Measurements from ENCODE around the gene HIPK1.
A peak's percentile ranks its signal among the peaks of the same experiment; 100 is the strongest.

HIPK1 gene

DNA sequence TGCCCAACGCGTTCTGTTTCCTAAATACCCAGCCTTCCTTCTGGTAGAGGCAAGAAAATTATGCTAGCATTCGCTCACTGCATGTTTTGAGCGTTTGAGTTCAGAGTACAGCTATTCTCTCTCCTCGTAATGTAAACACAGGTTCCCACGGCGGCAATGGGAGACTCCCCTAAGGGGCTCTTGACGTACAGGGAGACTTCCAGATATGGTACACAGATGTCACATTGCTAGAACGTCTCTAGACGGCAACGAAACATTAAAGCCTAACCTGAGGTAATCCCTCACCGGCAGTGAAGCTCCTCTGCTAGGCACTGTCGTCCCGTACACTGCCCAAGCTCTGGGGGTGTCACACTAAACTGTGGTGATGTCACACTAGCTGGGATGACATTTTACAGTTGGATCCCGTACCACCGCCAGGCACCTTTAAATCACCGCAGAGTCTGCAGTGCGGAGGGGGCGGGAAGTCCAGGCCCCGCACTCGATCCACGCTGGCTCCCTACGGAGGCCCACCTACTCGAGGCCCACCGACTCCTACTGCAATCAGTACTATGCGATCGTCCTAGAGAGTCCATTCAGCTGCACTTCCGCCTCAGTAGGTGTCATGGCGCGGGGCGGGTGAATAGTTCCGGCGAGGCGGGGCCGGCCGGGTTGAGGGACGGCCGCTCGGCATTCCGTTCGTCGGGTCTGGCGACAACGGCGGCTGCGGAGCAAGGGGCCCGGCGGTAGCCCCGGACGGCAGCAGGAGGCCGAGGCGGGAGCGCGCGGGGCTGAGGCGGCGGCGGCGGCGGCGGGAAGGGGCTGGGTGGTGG is at the start of gene HIPK1:
Gene HIPK1, plus strand, starts transcription at position 384 of the 809 bp plus-strand sequence.
- TF ChIP-seq GATA1 (IDR thresholded peaks at IDR 0.05; ENCODE audit: low read depth, low read length): no peak
- TF ChIP-seq POLR2A (IDR thresholded peaks at IDR 0.05; ENCODE audit: low read length): peak; percentile 98
- peak; percentile 94 to 97 for DNase-seq

GRCh38 chr1:113879739-113880038 is 49.4 kb upstream of the HIPK1 start:
- TF ChIP-seq GATA1 (IDR thresholded peaks at IDR 0.05; ENCODE audit: low read depth, low read length) (no peak), POLR2A (IDR thresholded peaks at IDR 0.05; ENCODE audit: low read length) (no peak)
- DNase-seq: no peak

- DNase-seq: no peak
- TF ChIP-seq POLR2A (IDR thresholded peaks at IDR 0.05; ENCODE audit: low read length) (no peak), GATA1 (IDR thresholded peaks at IDR 0.05; ENCODE audit: low read depth, low read length) (no peak)
Observed at GRCh38 chr1:113881661-113882060, 47.5 kb upstream of the HIPK1 start.

DNA sequence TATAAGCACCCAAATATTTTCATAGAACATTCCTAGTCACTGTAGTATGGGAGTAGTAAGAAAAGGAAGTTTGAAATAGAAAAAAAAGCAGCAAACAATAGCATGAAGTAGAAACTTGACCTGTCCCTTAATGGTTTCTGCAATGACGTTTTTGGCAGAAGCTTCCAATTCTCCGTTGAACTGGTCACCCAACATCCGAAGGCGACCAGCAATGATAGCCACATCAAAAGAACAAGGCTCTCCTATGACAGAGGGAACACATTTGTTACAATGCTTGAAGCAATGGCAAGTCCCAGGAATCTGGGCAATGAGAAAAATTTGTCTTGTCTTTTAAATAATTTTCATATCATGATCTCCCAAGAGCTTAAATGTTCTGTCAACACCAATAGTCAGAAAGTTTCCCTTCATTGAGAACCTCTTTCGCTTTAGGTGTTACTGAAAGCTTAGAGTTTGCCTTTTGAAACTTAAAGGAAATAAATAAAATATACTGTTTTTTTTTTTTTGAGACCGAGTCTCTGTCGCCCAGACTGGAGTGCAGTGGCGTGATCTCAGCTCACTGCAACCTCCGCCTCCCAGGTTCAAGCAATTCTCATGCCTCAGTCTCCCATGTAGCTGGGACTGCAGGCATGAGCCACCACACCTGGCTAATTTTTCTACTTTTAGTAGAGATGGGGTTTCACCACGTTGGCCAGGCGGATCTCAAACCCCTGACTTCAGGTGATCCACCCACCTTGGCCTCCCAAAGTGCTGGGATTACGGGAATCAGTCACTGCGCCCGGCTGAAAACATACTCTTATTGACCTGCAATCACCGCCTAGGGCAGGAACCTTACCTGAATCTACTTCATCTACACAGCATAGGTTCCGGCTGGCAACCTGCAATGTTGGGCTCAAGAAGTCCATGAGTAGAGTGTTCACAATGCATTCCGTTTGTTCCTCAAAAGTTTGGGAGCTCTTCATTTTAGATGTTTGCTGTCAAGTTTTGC is 42.4 kb upstream of the HIPK1 start:
- DNase-seq: no peak
- TF ChIP-seq GATA1 (IDR thresholded peaks at IDR 0.05; ENCODE audit: low read depth, low read length) (no peak), POLR2A (IDR thresholded peaks at IDR 0.05; ENCODE audit: low read length) (no peak)

- DNase-seq: no peak
- TF ChIP-seq GATA1 (IDR thresholded peaks at IDR 0.05; ENCODE audit: low read depth, low read length) (no peak), POLR2A (IDR thresholded peaks at IDR 0.05; ENCODE audit: low read length) (no peak)
Observed at GRCh38 chr1:113887402-113888175, 41.5 kb upstream of the HIPK1 start, which contains the start of gene BCL2L15. Gene BCL2L15, minus strand, starts transcription at chr1:113887581. Its CDS starts 206 bp downstream, at chr1:113887375.

- TF ChIP-seq GATA1 (IDR thresholded peaks at IDR 0.05; ENCODE audit: low read depth, low read length): no peak
- no peak for TF ChIP-seq POLR2A (IDR thresholded peaks at IDR 0.05; ENCODE audit: low read length)
Observed at GRCh38 chr1:113890816-113891215, 38.3 kb upstream of the HIPK1 start.

GRCh38 chr1:113891631-113892220 is 37.4 kb upstream of the HIPK1 start:
- TF ChIP-seq GATA1 (IDR thresholded peaks at IDR 0.05; ENCODE audit: low read depth, low read length): no peak
- no peak for TF ChIP-seq POLR2A (IDR thresholded peaks at IDR 0.05; ENCODE audit: low read length)
- no peak for DNase-seq

More at GRCh38 chr1:113890816-113891215, 38.3 kb upstream of the HIPK1 start:
- no peak for DNase-seq

- no peak for TF ChIP-seq GATA1 (IDR thresholded peaks at IDR 0.05; ENCODE audit: low read depth, low read length)
- no peak for TF ChIP-seq POLR2A (IDR thresholded peaks at IDR 0.05; ENCODE audit: low read length)
- DNase-seq: no peak
Observed at GRCh38 chr1:113893267-113893666, 35.9 kb upstream of the HIPK1 start.

DNA sequence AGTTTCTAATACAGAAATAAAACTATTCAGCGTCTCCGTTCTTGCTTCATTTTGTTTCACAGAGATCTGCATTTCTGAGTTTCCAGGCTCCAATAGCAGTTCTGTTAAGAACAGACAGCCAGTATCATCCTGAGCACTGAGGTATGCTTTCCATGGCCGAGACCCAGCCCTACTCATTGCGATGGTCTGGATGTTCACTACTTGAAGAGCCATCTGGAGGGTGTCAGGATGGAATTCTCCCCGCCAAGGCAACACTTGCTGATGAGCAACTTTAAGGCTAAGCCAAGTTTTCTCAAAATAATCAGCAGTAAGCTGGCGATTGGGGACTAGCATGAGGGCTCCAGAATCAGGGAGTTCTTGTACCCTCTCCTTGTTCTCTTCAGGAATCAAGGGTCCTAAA is 34.0 kb upstream of the HIPK1 start:
- DNase-seq: no peak
- TF ChIP-seq POLR2A (IDR thresholded peaks at IDR 0.05; ENCODE audit: low read length) (no peak), GATA1 (IDR thresholded peaks at IDR 0.05; ENCODE audit: low read depth, low read length) (no peak)

DNA sequence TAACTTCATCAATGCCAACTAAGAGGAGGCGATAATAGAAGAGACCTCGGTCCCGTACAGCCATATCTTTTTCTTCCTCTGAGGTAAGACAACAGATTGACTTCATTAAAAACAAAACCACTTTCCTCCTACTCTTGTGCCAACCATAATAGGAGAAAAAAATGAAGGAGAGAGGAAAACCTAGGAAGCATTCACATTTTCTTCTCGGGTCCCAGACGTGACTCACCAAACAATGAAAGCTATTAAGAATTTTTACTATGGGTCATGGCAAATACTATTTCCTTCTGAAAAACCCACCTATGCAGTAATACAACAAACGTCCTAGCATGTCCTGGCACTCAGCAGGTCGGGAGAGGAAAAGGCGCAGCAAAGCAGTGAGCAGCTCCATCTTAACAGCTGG is 33.2 kb upstream of the HIPK1 start:
- no peak for TF ChIP-seq POLR2A (IDR thresholded peaks at IDR 0.05; ENCODE audit: low read length)
- TF ChIP-seq GATA1 (IDR thresholded peaks at IDR 0.05; ENCODE audit: low read depth, low read length): no peak

GRCh38 chr1:113898241-113898814 is 30.8 kb upstream of the HIPK1 start:
- no peak for DNase-seq
- TF ChIP-seq POLR2A (IDR thresholded peaks at IDR 0.05; ENCODE audit: low read length): no peak
- no peak for TF ChIP-seq GATA1 (IDR thresholded peaks at IDR 0.05; ENCODE audit: low read depth, low read length)

More for the DNA sequence above, 33.2 kb upstream of the HIPK1 start:
- no peak for DNase-seq

- TF ChIP-seq GATA1 (IDR thresholded peaks at IDR 0.05; ENCODE audit: low read depth, low read length) (no peak), POLR2A (IDR thresholded peaks at IDR 0.05; ENCODE audit: low read length) (no peak)
Observed at GRCh38 chr1:113899111-113899510, 30.0 kb upstream of the HIPK1 start.

DNA sequence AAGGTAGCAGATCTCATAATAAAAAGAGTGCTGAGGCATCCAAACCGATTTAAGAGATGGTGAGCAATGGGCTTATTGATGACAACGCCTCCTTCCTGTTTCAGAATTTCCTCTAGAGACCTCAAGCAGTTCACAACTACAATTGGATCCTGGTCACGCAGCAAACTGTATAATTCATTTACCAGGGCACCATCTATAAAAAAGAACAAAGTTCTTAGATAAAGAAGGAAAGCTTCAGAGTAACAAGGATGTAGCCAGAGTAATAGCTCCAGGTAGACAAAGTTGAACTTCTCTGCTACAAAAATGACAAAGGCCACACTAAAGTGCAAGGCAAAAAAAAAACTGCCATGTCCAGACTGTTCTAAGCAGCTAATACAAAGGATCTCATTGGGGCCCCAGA is 27.9 kb upstream of the HIPK1 start:
- DNase-seq: no peak
- no peak for TF ChIP-seq POLR2A (IDR thresholded peaks at IDR 0.05; ENCODE audit: low read length)
- TF ChIP-seq GATA1 (IDR thresholded peaks at IDR 0.05; ENCODE audit: low read depth, low read length): no peak

More at GRCh38 chr1:113899111-113899510, 30.0 kb upstream of the HIPK1 start:
- DNase-seq: no peak
